Right lobe of liver (tissue), 6 donors: ENCODE data around the gene KCNJ12. TPM values are rescaled to one million over a fixed set of nuclear protein-coding genes. Genes with fewer than 3 reads are reported as not detected.

Experiments
- ATAC-seq, 4 donors: fragments of 200-7000 bp; cut with Tn5 transposase; one replicate each; pipeline ENCODE4 v1.9.1; 2020; ENCODE audit warnings: mild to moderate bottlenecking in 4 of 4, moderate library complexity in 4 of 4
- DNase-seq, 3 donors: peaks; one replicate each; pipeline ENCODE4 v3.0.0-alpha.2; 2020
- H3K27ac ChIP-seq, 3 donors: fragments of 200-600 bp; one replicate each; pipeline ENCODE4 v1.8.0; 2022
- H3K27me3 ChIP-seq, 2 donors: fragments of 200-600 bp; one replicate each; pipeline ENCODE4 v1.8.0; 2022
- H3K36me3 ChIP-seq, 4 donors: fragments of 200-600 bp; sonication (generic) in 1 of 4; one replicate each; pipeline versions ENCODE4 v1.5.1 to v1.8.0; 2017 to 2022; ENCODE audit warnings: control low read depth in 1 of 4
- H3K4me1 ChIP-seq, 4 donors: fragments of 200-600 bp; sonication (generic) in 1 of 4; one replicate each; pipeline versions ENCODE4 v1.5.1 to v1.8.0; 2017 to 2022; ENCODE audit warnings: control low read depth in 1 of 4
- H3K4me3 ChIP-seq, 3 donors: fragments of 200-600 bp; one replicate each; pipeline ENCODE4 v1.8.0; 2022
- H3K9me3 ChIP-seq, 4 donors: fragments of 200-600 bp; sonication (generic) in 1 of 4; one replicate each; pipeline versions ENCODE4 v1.5.1 to v1.8.0; 2017 to 2022; ENCODE audit warnings: control low read depth in 1 of 4
- POLR2A ChIP-seq: fragments of 450-650 bp; IDR thresholded peaks from one replicate; pipeline ENCODE4 v1.6.1; 2017; ENCODE audit warnings: antibody characterized with exemption, mild to moderate bottlenecking
- WGBS: methylation state at CpG from one replicate; pipeline ENCODE4 v1.1.6; 2018; ENCODE audit warnings: low coverage, low lambda C conversion rate; ENCODE audit not compliant: insufficient coverage; ENCODE audit errors: missing lambda C conversion rate; 5-methylcytosine and 5-hydroxymethylcytosine counted together
- intact Hi-C, 2 donors: fragments of 100-400 bp; cut with DNase I; formaldehyde crosslinking; loops; one replicate each; pipeline versions ENCODE4 v1.11.2 to v1.14.1; 2022
- total RNA-seq, 6 experiments: library from RNA; depleted of rRNA in 2 of 6; stranded (reverse); fragments of >200 nt in 2 of 6; fragmentation: NEBNext Ultra II Directional in 3 of 6; extraction: Animal tissue kit (Norgen Biotek cat#: 25700) in 3 of 6; gene quantifications; one replicate each; pipeline versions ENCODE4 v1.1.0 to v1.2.4, GENCODE V29; 2016 to 2023
- TF ChIP-seq, protein P1 (sequence below), 4 donors: fragments of 200-600 bp in 3 of 4; fragments of 450-650 bp in 1 of 4; IDR thresholded peaks; one replicate each; pipeline versions ENCODE4 v1.5.1 to v1.8.0; 2016 to 2022; ENCODE audit warnings: antibody characterized with exemption in 4 of 4, mild to moderate bottlenecking in 2 of 4
- donor health status: DM: no; HTN: yes; CAD: no.
- donor health status: DM: no; HTN: no; CAD: no.
- donor health status: DM: no; HTN: no; CAD: no.
- donor health status: DM: no; HTN: yes; CAD: no.
- donor health status: DM: no; HTN: yes; CAD: no.

KCNJ12 gene
- total RNA-seq, 6 experiments from 2014 or later: 0.07 to 2.2 (median 0.23) TPM

DNA sequence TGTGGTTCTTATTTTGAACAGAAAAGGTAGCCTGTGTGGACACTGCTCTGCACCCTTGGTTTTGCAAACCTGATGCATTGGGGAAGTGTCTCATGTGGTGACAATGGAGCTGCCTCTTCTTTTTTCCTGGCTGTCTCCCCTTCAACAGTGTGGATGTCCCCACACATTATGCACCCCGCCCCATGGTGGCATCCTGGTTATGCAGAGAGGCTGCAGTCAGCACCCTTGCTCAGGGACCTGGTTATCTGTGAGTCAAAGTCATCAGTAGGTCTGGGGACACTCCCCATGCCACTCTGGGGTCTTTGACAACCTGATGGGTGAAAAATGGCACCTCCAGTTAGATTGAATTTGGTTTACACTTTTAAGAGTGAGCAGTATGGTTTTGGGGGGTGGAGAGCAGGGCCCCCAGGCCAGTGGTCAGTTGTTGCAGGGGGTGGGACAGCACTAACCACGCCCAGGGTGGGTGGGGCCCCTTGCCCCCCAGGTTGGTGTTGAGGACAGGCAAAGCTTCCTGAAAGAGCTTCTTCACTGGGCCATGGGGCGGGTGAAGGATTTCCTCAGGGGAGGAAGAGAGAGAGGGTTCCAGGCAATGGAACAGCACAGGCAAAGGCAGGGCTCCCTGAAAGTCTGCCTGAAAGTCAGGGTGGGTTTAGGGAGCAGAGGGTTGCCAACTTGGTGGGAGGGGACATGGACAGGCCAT is 24.6 kb upstream of the KCNJ12 start:
- ATAC-seq (no peak), DNase-seq (peak in 1 of 3 donors; percentile 9)
- intact Hi-C loops: no loop called here
- Histone ChIP-seq H3K4me1 (no peaks in the 10 kb centered on the region), H3K36me3 (no peaks in the 10 kb centered on the region), H3K9me3 (no peaks in the 10 kb centered on the region), H3K27me3 (no peaks in the 10 kb centered on the region), H3K27ac (no peak overlapping the region), H3K4me3 (no peak overlapping the region)
- TF ChIP-seq, protein P1, sequence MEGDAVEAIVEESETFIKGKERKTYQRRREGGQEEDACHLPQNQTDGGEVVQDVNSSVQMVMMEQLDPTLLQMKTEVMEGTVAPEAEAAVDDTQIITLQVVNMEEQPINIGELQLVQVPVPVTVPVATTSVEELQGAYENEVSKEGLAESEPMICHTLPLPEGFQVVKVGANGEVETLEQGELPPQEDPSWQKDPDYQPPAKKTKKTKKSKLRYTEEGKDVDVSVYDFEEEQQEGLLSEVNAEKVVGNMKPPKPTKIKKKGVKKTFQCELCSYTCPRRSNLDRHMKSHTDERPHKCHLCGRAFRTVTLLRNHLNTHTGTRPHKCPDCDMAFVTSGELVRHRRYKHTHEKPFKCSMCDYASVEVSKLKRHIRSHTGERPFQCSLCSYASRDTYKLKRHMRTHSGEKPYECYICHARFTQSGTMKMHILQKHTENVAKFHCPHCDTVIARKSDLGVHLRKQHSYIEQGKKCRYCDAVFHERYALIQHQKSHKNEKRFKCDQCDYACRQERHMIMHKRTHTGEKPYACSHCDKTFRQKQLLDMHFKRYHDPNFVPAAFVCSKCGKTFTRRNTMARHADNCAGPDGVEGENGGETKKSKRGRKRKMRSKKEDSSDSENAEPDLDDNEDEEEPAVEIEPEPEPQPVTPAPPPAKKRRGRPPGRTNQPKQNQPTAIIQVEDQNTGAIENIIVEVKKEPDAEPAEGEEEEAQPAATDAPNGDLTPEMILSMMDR (IDR thresholded peaks at IDR 0.05): no peak
- TF ChIP-seq POLR2A: no peak
- WGBS: no CpG with 5 or more reads among the region's 3 CpGs

DNA sequence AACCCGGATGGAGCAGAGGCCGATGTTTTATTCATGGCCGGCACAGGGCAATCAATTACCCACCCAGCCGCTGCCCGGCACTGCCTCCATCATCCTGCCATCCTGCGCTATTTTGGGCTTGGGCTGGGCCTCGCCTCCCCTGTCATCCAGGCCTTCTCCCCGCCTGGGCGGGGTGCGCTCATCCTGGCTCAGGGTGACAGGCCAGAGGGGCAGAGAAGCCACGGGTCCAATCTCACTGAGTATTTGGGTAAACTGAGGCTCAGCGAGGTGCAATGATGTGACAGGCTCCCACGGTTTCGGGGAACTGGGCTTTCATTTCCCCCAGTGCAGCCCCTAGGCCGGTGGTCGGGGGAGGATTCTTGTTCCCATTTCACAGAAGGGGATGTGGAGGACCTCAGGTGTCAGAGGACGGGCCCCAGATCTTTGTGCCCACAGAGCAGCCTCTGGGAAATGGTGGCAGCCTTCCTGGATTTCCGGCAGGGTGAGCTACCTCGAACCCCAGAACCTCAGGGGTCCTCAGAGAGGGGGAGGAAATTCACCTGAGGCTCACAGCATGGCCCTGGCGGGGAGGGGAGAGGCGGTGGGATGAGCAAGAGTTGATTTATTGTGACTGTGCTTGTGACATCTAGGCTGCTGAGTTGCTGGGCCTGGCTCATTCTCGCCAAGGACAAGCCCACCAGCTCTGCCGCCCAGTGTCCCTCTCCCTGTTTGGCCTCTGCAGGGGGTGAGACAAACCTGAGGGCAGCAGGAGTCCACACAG is 23.8 kb upstream of the KCNJ12 start:
- no peak overlapping the region for H3K4me3 ChIP-seq
- TF ChIP-seq, protein P1 (IDR thresholded peaks at IDR 0.05): no peak
- no peak for TF ChIP-seq POLR2A
- DNase-seq (peak in 1 of 3 donors; percentile 10), ATAC-seq (no peak)
- no peaks in the 10 kb centered on the region for H3K4me1 ChIP-seq
- intact Hi-C loops: no loop called here
- H3K27ac ChIP-seq: no peak overlapping the region
- no peaks in the 10 kb centered on the region for H3K27me3 ChIP-seq
- no peaks in the 10 kb centered on the region for H3K36me3 ChIP-seq
- no peaks in the 10 kb centered on the region for H3K9me3 ChIP-seq
- WGBS: 93% methylated on average over 3 of the region's 23 CpGs

GRCh38 chr17:21352981-21353265 is 23.2 kb upstream of the KCNJ12 start:
- Histone ChIP-seq H3K27me3 (no peaks in the 10 kb centered on the region), H3K4me3 (no peak overlapping the region), H3K4me1 (no peaks in the 10 kb centered on the region), H3K36me3 (no peaks in the 10 kb centered on the region), H3K9me3 (no peaks in the 10 kb centered on the region), H3K27ac (no peak overlapping the region)
- intact Hi-C loops: no loop called here
- WGBS: 100% methylated on average over 4 of the region's 8 CpGs
- TF ChIP-seq, protein P1 (IDR thresholded peaks at IDR 0.05): no peak
- TF ChIP-seq POLR2A: no peak
- ATAC-seq (no peak), DNase-seq (no peak)

- ATAC-seq: no peak
- Histone ChIP-seq H3K36me3 (no peaks in the 10 kb centered on the region), H3K4me1 (no peaks in the 10 kb centered on the region), H3K27me3 (no peaks in the 10 kb centered on the region), H3K4me3 (no peak overlapping the region), H3K9me3 (no peaks in the 10 kb centered on the region), H3K27ac (no peak overlapping the region)
- 61% methylated on average over 10 of the region's 13 CpGs for WGBS
- TF ChIP-seq, protein P1 (IDR thresholded peaks at IDR 0.05): no peak
- no peak for TF ChIP-seq POLR2A
- intact Hi-C loops: no loop called here
- peak in 1 of 3 donors; percentile 23 for DNase-seq
These were observed 22.7 kb upstream of the KCNJ12 start for GRCh38 chr17:21353326-21354010.
